Liver (tissue), 3 donors: Measurements from ENCODE around the gene ADRA2C.
A peak's percentile ranks its signal among the peaks of the same experiment; 100 is the strongest.

Experiments
- CTCF ChIP-seq: fragments of 150-350 bp; IDR thresholded peaks from 2 replicates; pipeline ENCODE4 v1.5.1; 2017; ENCODE audit warnings: improper control_type of control experiment, low read depth, low read length; ENCODE audit not compliant: missing input control
- EGR1 ChIP-seq, 2 donors: IDR thresholded peaks; 2 replicates each; pipeline ENCODE4 v1.6.1; 2016 to 2018; ENCODE audit warnings: antibody characterized with exemption in 2 of 2, low read depth in 2 of 2
- FOXA1 ChIP-seq: IDR thresholded peaks from 2 replicates; pipeline ENCODE4 v1.6.1; 2016; ENCODE audit warnings: antibody characterized with exemption
- GABPA ChIP-seq, 2 donors: IDR thresholded peaks in 1 of 2; conservative IDR thresholded peaks in 1 of 2; 2 replicates each; pipeline ENCODE4 v1.6.1; 2016; ENCODE audit warnings: antibody characterized with exemption in 2 of 2, mild to moderate bottlenecking in 1 of 2, moderate library complexity in 1 of 2
- HNF4G ChIP-seq: IDR thresholded peaks from 2 replicates; pipeline ENCODE4 v1.6.1; 2016; ENCODE audit warnings: antibody characterized with exemption
- JUND ChIP-seq, 2 donors: IDR thresholded peaks; 2 replicates each; pipeline ENCODE4 v1.6.1; 2016; ENCODE audit warnings: antibody characterized with exemption in 2 of 2
- MAX ChIP-seq: IDR thresholded peaks from 2 replicates; pipeline ENCODE4 v1.6.1; 2016; ENCODE audit warnings: antibody characterized with exemption
- RAD21 ChIP-seq, 2 donors: IDR thresholded peaks; 2 replicates each; pipeline ENCODE4 v1.6.1; 2016; ENCODE audit warnings: antibody characterized with exemption in 2 of 2, mild to moderate bottlenecking in 2 of 2
- REST ChIP-seq: IDR thresholded peaks from 2 replicates; pipeline ENCODE4 v1.6.1; 2016; ENCODE audit warnings: antibody characterized with exemption, mild to moderate bottlenecking
- RXRA ChIP-seq, 2 donors: IDR thresholded peaks; 2 replicates each; pipeline ENCODE4 v1.6.1; 2017 to 2018; ENCODE audit warnings: antibody characterized with exemption in 2 of 2, mild to moderate bottlenecking in 1 of 2
- SP1 ChIP-seq: IDR thresholded peaks from 2 replicates; pipeline ENCODE4 v1.6.1; 2018; ENCODE audit warnings: antibody characterized with exemption, mild to moderate bottlenecking
- TAF1 ChIP-seq: conservative IDR thresholded peaks from 2 replicates; pipeline ENCODE4 v1.6.1; 2016; ENCODE audit warnings: antibody characterized with exemption, mild to moderate bottlenecking
- YY1 ChIP-seq: IDR thresholded peaks from 2 replicates; pipeline ENCODE4 v1.6.1; 2016; ENCODE audit warnings: antibody characterized with exemption, mild to moderate bottlenecking
- ZBTB33 ChIP-seq: IDR thresholded peaks from 2 replicates; pipeline ENCODE4 v1.6.1; 2016; ENCODE audit warnings: antibody characterized with exemption
- donor health status: healthy.
- donor health status: healthy.

- TF ChIP-seq CTCF = peak; percentile 32
- no peak for TF ChIP-seq HNF4G
- no peak for TF ChIP-seq MAX
- no peak for TF ChIP-seq JUND (IDR thresholded peaks at IDR 0.05)
- no peak for TF ChIP-seq REST
- TF ChIP-seq TAF1 = no peak
- no peak for TF ChIP-seq YY1
- no peak for TF ChIP-seq ZBTB33
- TF ChIP-seq SP1 = no peak
- TF ChIP-seq GABPA (IDR thresholded peaks at IDR 0.05 in 1 of 2, conservative IDR thresholded peaks at IDR 0.05 in 1 of 2) = no peak
- peak in 1 of 2 donors; percentile 33 for TF ChIP-seq RAD21 (IDR thresholded peaks at IDR 0.05)
- no peak for TF ChIP-seq FOXA1
- TF ChIP-seq EGR1 (IDR thresholded peaks at IDR 0.05; ENCODE audit: low read depth in 2 of 2) = no peak
- no peak for TF ChIP-seq RXRA (IDR thresholded peaks at IDR 0.05)
Observed at GRCh38 chr4:3747581-3747904, 18.6 kb upstream of the ADRA2C start.
